Thyroid gland (tissue), 4 donors: ENCODE data around the gene FRMD4A.

Experiments used
- CTCF ChIP-seq, 6 experiments: fragments of 200-600 bp in 3 of 6; fragments of 450-650 bp in 3 of 6; sonication (generic) in 3 of 6; IDR thresholded peaks; one replicate each; pipeline ENCODE4 v1.5.1; 2016 to 2019; ENCODE audit warnings: antibody characterized with exemption in 6 of 6, mild to moderate bottlenecking in 2 of 6, inconsistent platforms in 1 of 6, moderate library complexity in 1 of 6
- POLR2A ChIP-seq, 2 donors: fragments of 450-650 bp; IDR thresholded peaks; one replicate each; pipeline ENCODE4 v1.6.1; 2017; ENCODE audit warnings: antibody characterized with exemption in 2 of 2, mild to moderate bottlenecking in 2 of 2, moderate library complexity in 1 of 2

- TF ChIP-seq POLR2A (IDR thresholded peaks at IDR 0.05), result no peak
- TF ChIP-seq CTCF (IDR thresholded peaks at IDR 0.05), result no peak
Observed at GRCh38 chr10:13734151-13734550, 596.6 kb downstream of the FRMD4A start.
